GM18861 (cell line): ENCODE measurements around the gene SHISA9.

Experiments used
- ATAC-seq: cut with Tn5 transposase; IDR thresholded peaks from one replicate; pipeline ENCODE4 v1.9.1; 2021; ENCODE audit not compliant: unreplicated experiment

The SHISA9 gene

GRCh38 chr16:13110124-13110796 is 208.9 kb downstream of the SHISA9 start:
- ATAC-seq, result no peak

GRCh38 chr16:13111747-13112146 is 210.3 kb downstream of the SHISA9 start:
- ATAC-seq, result no peak

GRCh38 chr16:13113741-13114140 is 212.3 kb downstream of the SHISA9 start:
- ATAC-seq, result no peak

- ATAC-seq, result no peak
Observed at GRCh38 chr16:13118091-13118490, 216.7 kb downstream of the SHISA9 start.

GRCh38 chr16:13120091-13120490 is 218.7 kb downstream of the SHISA9 start:
- ATAC-seq, result no peak

DNA sequence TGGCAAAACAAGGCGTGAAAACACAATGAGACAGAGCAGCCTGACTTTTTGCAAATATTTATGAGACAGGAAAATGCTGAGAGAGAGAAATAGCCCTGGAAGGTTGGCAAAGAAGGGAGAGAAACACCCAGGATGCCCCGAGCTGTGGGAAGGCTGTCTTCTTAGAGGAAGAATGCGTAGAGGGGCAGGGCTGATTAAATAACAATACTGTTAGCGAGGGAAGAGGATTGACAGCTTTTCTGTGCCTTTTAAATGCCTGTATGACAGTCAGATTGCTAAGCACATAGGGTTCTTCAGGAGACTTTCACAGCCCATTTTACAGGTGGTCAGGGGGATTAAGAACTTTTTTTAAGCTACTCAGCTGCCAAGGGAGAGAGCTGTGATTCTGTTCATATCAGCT is 219.2 kb downstream of the SHISA9 start:
- no peak for ATAC-seq

DNA sequence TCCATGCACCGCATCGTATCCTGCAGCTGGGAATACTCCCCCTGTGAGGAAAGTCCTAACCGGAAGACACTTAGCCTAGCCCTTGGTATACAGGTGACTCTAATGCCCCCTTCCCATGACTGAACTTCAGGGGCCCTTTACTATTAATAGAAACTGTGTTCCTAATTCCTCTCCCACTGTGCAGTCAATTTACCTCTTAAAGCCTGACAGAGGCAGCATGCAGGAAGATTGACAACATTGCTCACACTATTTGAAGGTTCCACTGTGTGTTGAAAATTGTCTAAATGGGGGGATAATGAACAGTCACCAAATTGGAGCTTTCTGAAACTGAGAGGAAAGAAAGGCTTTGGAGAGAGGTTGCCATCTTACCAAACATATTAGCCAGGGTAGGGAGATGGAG is 222.6 kb downstream of the SHISA9 start:
- ATAC-seq, result no peak

DNA sequence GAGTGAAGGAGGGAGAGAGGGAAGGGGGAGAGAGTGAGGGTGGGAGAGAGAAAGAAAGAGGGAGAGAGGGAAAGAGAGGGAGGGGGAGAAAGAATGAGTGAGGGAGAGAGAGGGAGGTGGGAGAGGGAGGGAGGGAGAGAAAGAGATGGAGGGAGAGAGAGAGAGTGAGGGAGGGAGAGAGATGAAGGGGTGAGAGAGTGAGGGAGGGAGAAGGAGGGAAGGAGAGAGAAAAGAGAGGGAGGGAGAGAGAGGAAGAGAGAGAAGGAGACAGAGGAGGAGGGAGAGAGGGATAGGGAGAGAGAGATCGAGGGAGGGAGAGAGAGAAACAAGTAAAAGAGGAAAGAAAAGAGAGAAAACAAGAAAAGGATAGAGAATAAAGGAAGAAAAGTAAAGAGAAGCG is 225.7 kb downstream of the SHISA9 start:
- no peak for ATAC-seq

DNA sequence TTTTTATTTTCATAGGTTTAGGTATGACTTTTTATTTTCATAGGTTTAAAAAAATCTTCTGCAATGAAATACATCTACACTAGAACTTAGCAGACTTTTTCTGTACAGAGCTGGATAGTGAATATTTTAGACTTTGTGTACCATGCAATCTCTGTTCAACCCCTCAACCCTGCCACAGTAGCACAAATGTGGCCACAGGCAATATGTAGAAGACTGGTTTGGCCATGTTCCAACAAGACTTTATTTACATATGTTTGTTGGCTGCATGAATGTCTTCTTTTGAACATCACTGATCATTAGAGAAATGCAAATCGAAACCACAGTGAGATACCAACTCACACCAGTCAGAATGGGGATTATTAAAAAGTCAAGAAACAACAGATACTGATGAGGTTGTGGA is 229.2 kb downstream of the SHISA9 start:
- no peak for ATAC-seq

DNA sequence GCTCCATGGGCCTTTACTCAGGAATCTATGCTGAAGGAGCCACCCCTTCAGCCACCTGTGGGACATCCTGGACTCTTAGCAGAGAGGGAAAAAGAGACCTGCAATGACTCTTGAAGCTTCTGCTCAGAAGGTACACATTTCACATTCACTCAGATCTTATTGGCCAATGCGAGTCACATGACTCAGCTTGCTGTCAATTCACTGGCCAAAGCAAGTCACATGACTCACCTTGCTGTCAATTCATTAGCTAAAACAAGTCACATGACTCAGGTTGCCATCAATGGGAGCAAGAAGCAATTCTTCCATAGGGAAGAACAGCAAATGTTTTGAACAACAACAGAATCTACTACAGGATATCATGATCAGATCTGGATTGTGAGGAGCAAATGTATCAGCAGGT is 233.4 kb downstream of the SHISA9 start:
- no peak for ATAC-seq

DNA sequence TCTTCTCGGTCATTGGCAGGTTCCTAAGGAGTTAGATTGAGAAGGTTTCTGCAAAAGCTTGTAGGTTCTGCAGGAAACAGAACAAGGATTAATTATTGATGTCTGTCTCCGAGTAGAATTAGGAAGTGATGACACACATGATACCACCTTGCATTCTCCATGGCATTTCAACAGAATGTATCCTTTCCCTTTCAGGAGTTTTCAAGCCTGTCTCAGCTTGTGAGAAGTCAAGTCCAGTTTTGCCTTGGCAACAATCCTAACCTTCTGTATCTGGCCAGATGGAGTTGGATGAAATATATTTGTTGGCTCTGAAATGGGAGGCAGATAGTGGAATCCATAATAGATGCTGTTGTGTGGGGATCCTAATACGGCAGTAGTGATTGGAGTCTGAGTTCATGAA is 235.5 kb downstream of the SHISA9 start:
- ATAC-seq, result no peak

- no peak for ATAC-seq
Observed at GRCh38 chr16:13138528-13138927, 237.1 kb downstream of the SHISA9 start.

- ATAC-seq, result no peak
Observed at GRCh38 chr16:13139661-13140241, 238.4 kb downstream of the SHISA9 start.

GRCh38 chr16:13143551-13143950 is 242.2 kb downstream of the SHISA9 start:
- no peak for ATAC-seq

DNA sequence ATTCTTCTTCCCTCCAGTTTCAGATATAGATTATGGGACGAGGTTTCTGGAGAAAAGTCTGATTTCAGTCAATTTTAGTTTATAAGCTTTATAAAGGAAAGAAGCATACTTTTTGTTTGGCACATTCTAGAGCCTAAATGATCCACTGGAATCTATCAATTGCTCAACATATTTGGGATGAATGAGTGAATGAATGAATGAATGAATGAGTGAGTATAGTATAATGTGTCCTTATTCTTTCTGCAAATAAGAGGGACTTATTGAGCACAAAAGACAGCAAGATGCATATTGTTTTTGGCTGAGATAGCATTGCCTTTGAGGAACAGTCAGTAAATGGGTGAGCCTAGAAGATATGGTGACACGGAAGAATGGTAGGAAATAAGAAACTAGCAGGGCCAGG is 245.4 kb downstream of the SHISA9 start:
- no peak for ATAC-seq

DNA sequence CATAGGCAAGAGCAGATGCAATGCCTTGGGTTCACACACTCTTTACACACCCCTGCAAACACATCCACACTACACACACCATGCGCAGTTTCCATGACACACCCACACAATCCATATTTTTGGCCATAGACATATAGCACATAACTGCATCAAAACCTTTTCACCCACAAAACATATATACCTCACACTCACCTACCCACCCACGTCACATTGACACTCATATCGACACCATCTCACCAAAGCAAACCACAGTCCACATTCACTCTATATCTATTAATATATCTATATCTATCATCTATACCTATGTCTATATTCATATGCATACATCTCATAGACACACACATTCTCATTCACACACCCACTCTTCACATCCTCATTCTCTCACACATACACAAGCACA is 246.9 kb downstream of the SHISA9 start:
- ATAC-seq, result no peak

DNA sequence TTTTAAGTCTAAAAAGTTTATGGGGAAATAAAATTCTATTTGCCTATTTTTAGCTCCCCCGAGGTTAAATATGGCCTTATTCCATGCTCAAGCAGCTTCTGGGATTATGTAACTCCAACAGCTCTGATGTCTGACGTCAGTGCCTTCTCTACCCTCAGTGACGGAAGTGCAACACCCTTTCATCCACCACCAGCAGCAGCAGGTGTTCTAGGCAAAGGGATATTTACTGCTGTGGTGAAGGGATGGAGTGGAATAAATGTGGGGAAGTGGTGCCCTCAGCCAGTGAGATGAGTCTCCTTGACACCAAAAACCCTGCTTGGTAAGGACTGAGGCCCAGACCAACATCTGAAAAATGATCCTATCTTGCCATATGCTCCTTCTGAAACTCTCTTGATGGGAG is 247.4 kb downstream of the SHISA9 start:
- no peak for ATAC-seq

DNA sequence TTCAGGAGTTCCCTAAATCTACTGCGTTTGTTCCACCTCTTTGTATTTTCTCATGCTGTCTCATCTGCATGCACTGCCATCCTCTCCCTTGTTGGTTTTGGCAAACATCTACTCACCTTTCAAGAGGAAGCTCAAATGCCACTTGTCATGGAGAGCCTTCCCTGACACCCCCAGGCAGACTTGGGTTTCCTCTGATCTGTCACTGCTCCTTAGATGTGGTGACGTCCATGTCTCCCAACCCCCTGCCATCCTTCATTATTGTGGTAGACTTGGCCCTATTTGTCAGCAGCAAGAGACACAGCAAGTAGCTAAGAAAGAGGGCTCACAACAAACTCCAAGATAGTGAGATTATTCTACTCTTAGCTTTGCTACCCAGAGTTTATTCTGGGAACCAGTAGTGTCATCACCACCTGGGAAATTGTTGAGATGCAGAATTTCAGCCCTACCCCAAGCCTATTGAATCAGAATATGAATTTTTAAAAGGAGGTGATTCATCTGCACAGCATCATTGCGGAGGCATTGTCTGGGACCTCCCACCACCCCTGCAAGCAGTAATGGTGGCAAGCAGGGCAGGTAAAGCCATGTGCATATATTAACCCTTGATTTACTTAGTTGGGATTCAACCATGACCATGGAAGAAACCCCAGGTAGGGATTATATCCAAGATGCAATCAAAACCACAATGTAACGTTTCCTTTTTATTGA is 248.9 kb downstream of the SHISA9 start:
- ATAC-seq, result no peak

GRCh38 chr16:13153696-13154095 is 252.3 kb downstream of the SHISA9 start:
- ATAC-seq, result no peak

DNA sequence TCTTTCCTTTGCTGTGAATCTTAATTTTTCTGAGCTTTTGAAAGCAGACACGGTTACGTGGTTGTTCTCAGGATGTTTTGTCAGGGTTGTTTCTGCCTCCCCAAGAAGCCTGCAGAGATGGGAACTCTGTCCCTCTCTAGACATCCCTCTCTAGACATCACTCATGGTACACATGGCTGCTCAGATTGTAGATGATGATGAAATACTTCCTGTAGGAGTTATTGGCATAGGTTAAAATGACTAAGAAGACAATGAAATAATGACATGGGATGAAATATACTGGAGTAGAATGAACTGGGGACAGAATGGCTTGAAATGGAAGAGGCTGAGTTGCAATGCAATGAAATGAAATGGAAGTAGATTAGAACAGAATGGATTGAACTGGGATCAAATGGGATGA is 253.4 kb downstream of the SHISA9 start:
- no peak for ATAC-seq

GRCh38 chr16:13155377-13155776 is 254.0 kb downstream of the SHISA9 start:
- ATAC-seq, result no peak

DNA sequence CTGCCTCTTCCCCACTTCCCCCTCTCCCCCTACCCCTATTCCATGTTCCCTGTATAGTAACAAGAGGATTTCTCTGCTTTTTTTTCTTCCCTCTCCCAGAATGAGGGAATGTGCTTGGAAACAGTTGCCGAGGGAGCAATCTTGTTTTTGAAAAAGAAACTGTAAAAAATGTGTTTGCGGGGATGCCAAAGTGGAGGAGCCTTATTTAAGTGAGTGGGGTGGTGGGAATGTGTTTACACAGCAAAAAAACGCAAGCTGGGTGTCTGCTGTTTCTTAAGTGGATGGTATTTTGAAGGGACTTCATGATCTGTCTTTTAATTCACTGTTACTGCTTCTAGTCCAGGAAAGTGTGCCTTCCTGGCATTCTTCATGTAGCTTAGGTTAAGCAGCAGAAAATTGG is 254.4 kb downstream of the SHISA9 start:
- no peak for ATAC-seq

- no peak for ATAC-seq
Observed at GRCh38 chr16:13157082-13157481, 255.7 kb downstream of the SHISA9 start.
